ENCODE data around the gene SUSD1.

SUSD1 gene

DNA sequence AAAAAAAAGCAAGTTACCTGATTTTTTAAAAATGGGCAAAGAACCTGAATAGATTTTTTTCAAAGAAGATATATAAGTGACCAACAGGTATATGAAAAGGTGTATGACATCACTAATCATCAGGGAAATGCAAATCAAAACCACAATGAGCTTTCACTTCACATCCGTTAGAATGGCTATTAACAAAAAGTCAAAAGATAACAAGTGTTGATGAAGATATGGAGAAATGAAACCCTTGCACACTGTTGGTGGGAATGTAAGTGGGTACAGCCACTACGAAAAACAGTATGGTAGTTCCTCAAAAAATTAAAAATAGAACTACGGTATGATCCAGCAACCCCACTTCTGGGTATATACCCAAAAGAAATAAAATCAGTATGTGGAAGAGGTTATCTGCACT, 143.7 kb downstream of the SUSD1 start:
- Histone ChIP-seq H3K4me3 (no peak overlapping the region), H3K27ac (no peak overlapping the region)
- TF ChIP-seq, protein P1, sequence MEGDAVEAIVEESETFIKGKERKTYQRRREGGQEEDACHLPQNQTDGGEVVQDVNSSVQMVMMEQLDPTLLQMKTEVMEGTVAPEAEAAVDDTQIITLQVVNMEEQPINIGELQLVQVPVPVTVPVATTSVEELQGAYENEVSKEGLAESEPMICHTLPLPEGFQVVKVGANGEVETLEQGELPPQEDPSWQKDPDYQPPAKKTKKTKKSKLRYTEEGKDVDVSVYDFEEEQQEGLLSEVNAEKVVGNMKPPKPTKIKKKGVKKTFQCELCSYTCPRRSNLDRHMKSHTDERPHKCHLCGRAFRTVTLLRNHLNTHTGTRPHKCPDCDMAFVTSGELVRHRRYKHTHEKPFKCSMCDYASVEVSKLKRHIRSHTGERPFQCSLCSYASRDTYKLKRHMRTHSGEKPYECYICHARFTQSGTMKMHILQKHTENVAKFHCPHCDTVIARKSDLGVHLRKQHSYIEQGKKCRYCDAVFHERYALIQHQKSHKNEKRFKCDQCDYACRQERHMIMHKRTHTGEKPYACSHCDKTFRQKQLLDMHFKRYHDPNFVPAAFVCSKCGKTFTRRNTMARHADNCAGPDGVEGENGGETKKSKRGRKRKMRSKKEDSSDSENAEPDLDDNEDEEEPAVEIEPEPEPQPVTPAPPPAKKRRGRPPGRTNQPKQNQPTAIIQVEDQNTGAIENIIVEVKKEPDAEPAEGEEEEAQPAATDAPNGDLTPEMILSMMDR (IDR thresholded peaks at IDR 0.05), result no peak
- DNase-seq (ENCODE audit: low spot score), result no peak

DNA sequence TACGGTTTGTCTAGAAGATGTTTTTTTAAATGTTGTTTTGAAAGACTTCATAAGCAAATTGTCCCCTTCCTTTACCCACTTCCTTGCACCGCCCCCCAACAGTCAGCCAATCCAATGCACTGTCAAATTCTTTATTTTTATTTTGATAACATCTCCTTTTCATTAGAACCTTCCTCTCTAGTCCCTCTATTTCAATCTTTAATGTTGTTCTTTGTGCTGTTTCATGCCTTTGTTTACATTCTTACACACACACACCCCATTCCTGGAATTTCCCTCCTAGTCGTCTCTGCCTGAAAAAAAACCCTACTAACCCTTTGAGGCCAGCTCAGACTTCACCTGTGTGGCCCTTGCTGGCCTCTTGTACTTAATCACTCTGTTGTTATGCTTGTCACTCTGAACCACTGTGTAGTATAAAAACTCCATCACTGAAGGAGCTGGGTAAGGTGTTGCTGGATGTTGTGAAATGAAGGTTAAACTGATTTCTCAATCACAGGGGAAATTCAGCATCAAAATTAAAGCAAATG, 145.1 kb downstream of the SUSD1 start:
- no peak for DNase-seq (ENCODE audit: low spot score)
- Histone ChIP-seq H3K4me3 (no peak overlapping the region), H3K27ac (no peak overlapping the region)
- TF ChIP-seq, protein P1 (IDR thresholded peaks at IDR 0.05), result no peak

DNA sequence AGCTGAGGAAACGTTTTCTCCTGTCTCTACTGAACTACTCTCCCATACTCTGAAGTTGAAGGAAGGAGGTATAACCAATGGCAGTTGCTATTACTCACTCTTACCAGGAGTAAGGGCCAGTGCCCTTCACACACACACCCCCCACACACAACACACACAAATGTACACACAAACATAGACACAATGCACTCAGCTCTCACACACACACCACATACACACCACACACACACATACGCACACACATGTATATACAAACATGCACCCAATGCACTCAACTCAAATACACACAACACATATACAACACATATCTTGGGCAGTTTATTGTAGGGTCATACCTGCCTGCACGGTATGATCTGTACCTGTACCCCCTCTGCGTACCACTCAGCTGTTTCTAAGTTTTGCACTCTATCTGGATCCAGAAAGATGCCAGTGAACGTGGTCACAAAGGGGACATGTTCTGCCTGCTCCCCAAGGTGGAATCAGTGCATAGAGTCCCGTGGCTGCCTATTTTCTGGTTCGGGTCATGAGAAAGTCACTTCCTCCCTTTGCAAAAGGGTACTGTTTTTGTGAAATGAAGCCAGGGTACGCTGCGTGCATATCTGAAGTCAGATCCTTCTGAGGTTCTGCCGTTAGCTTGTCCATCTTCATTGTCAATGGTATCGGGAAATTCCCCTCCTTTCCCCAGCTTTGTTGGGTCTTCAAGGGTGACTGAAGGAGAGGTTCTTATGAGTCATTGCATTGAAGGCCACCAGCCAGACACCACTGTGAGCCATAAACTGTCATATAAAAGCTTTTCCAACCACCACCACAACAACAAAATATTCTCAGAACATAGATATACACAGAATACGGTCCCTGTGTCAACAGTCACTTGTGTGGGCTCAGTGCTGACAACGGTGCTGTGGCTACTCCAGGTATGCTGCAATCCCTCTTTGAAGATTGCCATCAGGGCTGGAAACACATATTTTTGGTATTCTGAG, 146.6 kb downstream of the SUSD1 start:
- Histone ChIP-seq H3K27ac (no peak overlapping the region), H3K4me3 (no peak overlapping the region)
- no peak for DNase-seq (ENCODE audit: low spot score)
- TF ChIP-seq, protein P1 (IDR thresholded peaks at IDR 0.05), result no peak

DNA sequence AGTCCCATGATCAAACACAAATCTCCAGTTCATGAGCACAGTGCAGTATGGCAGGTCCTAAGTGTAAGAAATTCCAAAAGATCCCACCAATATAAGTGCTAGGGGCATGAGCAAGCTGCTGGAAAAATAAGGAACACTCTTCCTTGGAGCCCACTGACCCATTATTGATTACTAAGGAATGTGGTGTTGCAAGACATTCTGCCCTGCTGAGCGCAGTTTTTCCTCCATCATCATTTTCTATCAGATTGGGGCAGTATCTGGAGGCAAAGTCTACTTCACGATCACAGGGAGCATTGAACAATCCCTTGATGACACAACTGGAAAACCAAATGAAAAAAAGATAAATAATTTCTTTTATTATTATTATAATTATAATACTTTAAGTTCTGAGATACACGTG, 149.2 kb downstream of the SUSD1 start:
- TF ChIP-seq, protein P1 (IDR thresholded peaks at IDR 0.05), result no peak
- no peak overlapping the region for H3K4me3 ChIP-seq
- DNase-seq (ENCODE audit: low spot score), result no peak
- H3K27ac ChIP-seq, result no peak overlapping the region

DNA sequence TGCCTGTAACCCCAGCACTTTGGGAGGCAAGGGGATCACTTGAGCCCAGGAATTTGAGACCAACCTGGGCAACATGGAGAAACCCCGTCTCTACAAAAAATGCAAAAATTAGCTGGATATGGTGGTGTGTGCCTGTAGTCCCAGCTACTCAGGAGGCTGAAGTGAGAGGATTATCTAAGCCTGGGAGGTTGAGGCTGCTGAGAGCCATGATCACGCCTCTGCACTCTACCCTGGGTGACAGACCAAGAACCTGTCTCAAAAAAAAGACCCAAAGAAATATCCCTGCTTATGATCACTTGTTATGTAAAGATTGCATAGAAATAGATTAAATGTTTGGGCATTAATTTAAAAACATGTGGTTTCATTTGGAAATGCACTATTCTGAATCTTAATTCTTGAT, 153.4 kb downstream of the SUSD1 start:
- no peak overlapping the region for H3K27ac ChIP-seq
- TF ChIP-seq, protein P1 (IDR thresholded peaks at IDR 0.05), result no peak

DNA sequence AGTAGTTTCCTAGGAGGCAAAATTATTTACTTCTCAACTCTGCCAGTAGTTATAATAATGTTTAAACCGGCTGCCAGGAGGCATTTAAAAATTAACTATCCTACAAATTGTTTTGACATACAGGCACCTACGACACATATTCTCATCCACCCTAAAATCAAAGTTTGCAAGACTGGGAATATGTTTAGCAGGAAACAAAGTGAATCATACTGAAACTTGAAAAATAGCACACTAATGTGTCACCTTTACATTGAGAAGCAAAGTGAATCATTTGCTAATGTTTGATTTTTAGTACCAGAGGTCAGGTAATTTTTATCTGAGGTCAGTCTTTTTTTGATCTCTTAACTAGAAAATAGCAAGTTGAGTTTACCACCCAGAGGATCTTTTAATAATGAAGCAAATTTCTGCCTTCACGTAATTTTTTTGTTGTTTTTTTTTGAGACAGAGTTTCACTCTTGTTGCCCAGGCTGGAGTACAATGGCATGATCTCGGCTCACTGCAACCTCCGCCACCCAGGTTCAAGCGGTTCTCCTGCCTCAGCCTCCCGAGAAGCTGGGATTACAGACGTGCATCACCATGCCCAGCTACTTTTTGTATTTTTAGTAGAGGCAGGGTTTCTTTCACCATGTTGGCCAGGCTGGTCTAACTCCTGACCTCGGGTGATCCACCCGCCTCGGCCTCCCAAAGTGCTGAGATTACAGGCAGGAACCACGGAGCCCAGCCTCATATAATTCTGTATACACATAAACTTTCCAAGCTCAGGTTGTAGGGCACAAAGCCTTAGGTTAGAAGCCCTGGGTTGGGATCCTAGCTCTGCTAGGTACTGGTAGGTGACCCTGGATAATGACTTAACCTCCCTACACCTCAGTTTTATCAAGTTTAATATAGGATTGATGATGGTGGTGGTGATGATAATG, 154.2 kb downstream of the SUSD1 start:
- TF ChIP-seq, protein P1 (IDR thresholded peaks at IDR 0.05), result no peak
- H3K4me3 ChIP-seq, result no peak overlapping the region
- no peak overlapping the region for H3K27ac ChIP-seq
- DNase-seq (ENCODE audit: low spot score), result no peak

More for the DNA sequence above, 153.4 kb downstream of the SUSD1 start:
- no peak overlapping the region for H3K4me3 ChIP-seq
- no peak for DNase-seq (ENCODE audit: low spot score)

All from coronary artery (tissue), 2 donors.